Thyroid gland (tissue), 4 donors: Measurements from ENCODE around the gene CYB5R4.

ENCODE experiments used
- POLR2A ChIP-seq, 2 donors: fragments of 450-650 bp; IDR thresholded peaks; one replicate each; pipeline ENCODE4 v1.6.1; 2017; ENCODE audit warnings: antibody characterized with exemption in 2 of 2, mild to moderate bottlenecking in 2 of 2, moderate library complexity in 1 of 2
- TF ChIP-seq, protein P1 (sequence below), 6 experiments: fragments of 200-600 bp in 3 of 6; fragments of 450-650 bp in 3 of 6; sonication (generic) in 3 of 6; IDR thresholded peaks; one replicate each; pipeline ENCODE4 v1.5.1; 2016 to 2019; ENCODE audit warnings: antibody characterized with exemption in 6 of 6, mild to moderate bottlenecking in 2 of 6, inconsistent platforms in 1 of 6, moderate library complexity in 1 of 6

DNA sequence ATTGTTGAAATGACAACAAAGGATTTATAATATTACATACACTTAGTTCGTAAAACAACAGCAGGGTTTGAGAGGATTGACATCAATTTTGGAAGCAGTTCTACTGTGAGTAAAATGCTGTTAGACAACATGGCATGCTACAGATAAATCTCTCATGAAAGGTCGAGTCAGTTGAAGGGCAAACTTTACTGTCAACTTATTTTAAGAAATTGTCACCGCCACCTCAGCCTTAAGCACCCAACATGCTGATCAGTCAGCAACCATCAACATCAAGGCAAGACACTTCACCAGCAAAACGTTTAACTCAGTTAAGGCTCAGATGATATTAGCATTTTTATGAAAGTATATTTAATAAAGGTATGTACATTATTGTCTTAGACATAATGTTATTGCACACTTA, 31.0 kb downstream of the CYB5R4 start:
- TF ChIP-seq, protein P1, sequence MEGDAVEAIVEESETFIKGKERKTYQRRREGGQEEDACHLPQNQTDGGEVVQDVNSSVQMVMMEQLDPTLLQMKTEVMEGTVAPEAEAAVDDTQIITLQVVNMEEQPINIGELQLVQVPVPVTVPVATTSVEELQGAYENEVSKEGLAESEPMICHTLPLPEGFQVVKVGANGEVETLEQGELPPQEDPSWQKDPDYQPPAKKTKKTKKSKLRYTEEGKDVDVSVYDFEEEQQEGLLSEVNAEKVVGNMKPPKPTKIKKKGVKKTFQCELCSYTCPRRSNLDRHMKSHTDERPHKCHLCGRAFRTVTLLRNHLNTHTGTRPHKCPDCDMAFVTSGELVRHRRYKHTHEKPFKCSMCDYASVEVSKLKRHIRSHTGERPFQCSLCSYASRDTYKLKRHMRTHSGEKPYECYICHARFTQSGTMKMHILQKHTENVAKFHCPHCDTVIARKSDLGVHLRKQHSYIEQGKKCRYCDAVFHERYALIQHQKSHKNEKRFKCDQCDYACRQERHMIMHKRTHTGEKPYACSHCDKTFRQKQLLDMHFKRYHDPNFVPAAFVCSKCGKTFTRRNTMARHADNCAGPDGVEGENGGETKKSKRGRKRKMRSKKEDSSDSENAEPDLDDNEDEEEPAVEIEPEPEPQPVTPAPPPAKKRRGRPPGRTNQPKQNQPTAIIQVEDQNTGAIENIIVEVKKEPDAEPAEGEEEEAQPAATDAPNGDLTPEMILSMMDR (IDR thresholded peaks at IDR 0.05): no peak
- no peak for TF ChIP-seq POLR2A (IDR thresholded peaks at IDR 0.05)
